ENCODE results near the gene BTF3.

The BTF3 gene

DNA sequence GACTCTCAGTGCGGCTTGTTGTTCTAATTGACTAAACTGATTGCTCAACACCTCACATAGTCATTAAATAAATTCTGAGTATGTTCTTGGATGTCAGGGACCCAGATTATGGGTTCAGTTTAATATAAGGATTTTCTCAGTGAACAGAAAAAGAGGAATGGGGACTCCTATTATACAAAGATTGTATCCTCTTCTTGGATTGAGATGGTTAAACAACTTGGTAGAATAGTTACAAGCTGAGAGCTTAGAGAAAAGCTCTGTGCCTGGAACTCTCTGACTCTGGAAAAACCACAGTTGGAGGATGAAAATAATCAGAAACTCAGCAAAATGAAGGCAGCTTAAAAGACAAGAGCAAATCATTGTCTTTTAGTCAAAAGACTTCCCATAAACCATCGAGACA, 36.7 kb downstream of the BTF3 start:
- Histone ChIP-seq H3K36me3 (no peaks in the 10 kb centered on the region), H3K4me1 (no peaks in the 10 kb centered on the region), H3K9ac (no peak overlapping the region), H3K27ac (no peak overlapping the region), H3K9me3 (no peaks in the 10 kb centered on the region), H3K27me3 (no peaks in the 10 kb centered on the region), H4K20me1 (no peaks in the 10 kb centered on the region), H3K4me3 (no peak overlapping the region), H3K4me2 (no peak overlapping the region)
- no peak for TF ChIP-seq Cebpa-rat (IDR thresholded peaks at IDR 0.05)

DNA sequence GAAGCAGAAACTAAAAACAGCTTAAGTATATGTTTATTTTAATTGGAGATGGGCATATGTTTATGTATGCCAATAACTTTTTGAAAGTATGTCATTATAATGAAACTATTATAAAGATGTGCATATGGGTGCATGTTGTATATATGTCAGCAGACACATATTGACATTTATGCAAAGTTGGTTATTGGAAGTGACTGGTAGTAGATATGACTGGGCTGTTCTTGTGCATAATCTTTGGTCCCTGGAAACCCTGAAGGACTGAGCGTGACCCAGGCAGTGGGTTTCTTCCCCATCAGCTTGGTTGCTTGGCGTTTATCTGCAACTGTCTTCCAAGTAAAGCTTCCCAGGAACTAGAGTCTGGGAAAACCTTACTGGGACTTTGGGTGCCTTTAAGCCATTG, 41.5 kb downstream of the BTF3 start:
- Histone ChIP-seq H3K9me3 (no peaks in the 10 kb centered on the region), H3K27me3 (no peaks in the 10 kb centered on the region), H3K36me3 (no peaks in the 10 kb centered on the region), H4K20me1 (no peaks in the 10 kb centered on the region), H3K4me3 (no peak overlapping the region), H3K27ac (no peak overlapping the region), H3K9ac (no peak overlapping the region), H3K4me2 (no peak overlapping the region), H3K4me1 (no peaks in the 10 kb centered on the region)
- no peak for TF ChIP-seq Cebpa-rat (IDR thresholded peaks at IDR 0.05)

DNA sequence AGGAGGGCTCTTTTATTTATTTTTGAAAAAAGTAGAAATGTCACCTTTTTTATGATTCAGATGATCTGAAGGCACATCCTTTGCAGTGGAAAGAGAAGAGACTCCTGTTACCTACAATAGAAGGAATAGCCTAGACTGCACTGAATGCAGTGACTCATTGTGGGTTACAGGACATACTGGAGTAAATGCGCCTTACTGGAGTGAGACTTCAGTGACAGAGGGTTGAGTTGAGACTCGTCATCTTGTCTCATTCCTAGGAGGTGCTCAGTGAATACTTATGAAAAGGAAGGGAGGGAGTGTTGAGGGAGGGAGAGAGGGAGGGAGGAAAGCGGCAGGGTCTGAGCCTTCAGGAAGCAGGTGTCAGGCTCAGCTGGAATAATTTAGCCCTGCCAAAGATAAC, 42.0 kb downstream of the BTF3 start:
- Histone ChIP-seq H3K27me3 (no peaks in the 10 kb centered on the region), H3K36me3 (no peaks in the 10 kb centered on the region), H3K9me3 (no peaks in the 10 kb centered on the region), H3K4me1 (no peaks in the 10 kb centered on the region), H3K4me3 (no peak overlapping the region), H3K4me2 (no peak overlapping the region), H3K27ac (no peak overlapping the region), H3K9ac (no peak overlapping the region), H4K20me1 (no peaks in the 10 kb centered on the region)
- TF ChIP-seq Cebpa-rat (IDR thresholded peaks at IDR 0.05): no peak

DNA sequence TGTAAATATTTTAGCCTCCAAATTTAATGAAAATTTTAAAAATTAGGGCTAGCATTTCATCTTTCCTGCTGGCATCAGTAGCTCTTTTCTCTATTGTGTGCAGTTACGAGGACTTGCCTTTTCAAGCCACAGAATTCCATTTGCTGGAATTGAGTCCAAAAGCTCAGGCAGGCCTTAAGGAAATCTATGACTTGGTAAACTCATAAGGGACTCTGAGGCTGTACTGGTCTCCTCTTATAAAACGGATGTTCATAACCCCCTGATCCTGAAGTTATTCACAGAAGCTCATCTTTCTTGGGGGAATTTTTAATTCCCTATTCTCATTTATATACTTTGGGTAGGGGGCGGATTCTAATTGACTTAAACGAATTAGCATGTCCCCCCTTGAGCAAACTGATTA, 43.8 kb downstream of the BTF3 start:
- H3K9ac ChIP-seq: no peak overlapping the region
- no peaks in the 10 kb centered on the region for H3K36me3 ChIP-seq
- H3K4me2 ChIP-seq: no peak overlapping the region

DNA sequence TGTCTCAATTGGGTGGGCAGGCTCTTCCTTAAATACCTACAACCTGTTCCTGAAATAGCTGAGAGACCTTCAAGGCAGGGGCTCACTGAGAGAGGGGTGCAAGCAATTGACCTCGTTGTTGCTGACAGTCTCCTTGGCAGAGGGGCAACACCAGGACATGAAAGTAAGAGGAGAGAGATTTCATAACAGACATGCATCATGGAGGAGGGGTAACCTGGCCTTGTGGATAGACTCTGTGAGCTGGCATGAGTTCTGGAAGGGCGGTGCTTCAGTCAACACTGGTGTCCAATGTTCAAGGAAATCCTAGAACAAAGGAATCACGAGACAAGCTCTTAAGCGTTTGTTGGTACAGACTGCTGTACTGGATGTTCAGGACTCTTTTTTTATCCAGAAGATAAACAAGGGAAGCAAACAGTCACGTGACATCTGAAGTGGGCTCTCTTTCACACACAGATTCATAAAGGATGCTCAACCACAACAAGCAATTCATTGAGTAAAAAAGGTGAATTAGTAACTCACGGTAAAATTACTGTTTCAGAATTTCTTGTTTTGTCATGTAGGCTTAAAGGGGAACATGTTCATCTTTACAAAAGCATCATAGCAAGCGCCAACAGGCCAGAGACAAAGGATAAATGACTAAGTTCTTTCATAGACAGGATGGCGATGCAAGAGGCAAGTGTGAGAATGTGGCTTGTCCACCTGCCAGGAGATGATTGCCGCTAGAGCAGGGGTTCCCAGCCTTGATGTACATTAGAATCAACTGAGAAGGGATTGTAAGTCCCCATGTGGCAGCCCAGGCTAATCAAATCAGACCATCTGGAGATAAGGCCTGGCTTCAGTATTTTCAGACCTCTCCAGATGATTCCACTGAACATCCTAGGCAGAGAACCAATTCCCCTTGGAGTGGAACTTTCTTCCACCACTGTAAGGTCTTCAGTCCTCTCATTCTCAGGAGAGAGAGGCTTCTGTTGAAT, 46.5 kb downstream of the BTF3 start:
- Histone ChIP-seq H3K27ac (no peak overlapping the region), H4K20me1 (no peaks in the 10 kb centered on the region), H3K36me3 (no peaks in the 10 kb centered on the region), H3K4me1 (no peaks in the 10 kb centered on the region), H3K4me3 (no peak overlapping the region), H3K9ac (no peak overlapping the region), H3K27me3 (no peaks in the 10 kb centered on the region), H3K9me3 (no peaks in the 10 kb centered on the region), H3K4me2 (no peak overlapping the region)
- no peak for TF ChIP-seq Cebpa-rat (IDR thresholded peaks at IDR 0.05)

More for the DNA sequence above, 43.8 kb downstream of the BTF3 start:
- no peak for TF ChIP-seq Cebpa-rat (IDR thresholded peaks at IDR 0.05)
- Histone ChIP-seq H3K27ac (no peak overlapping the region), H3K4me1 (no peaks in the 10 kb centered on the region), H3K27me3 (no peaks in the 10 kb centered on the region), H3K4me3 (no peak overlapping the region), H4K20me1 (no peaks in the 10 kb centered on the region), H3K9me3 (no peaks in the 10 kb centered on the region)

DNA sequence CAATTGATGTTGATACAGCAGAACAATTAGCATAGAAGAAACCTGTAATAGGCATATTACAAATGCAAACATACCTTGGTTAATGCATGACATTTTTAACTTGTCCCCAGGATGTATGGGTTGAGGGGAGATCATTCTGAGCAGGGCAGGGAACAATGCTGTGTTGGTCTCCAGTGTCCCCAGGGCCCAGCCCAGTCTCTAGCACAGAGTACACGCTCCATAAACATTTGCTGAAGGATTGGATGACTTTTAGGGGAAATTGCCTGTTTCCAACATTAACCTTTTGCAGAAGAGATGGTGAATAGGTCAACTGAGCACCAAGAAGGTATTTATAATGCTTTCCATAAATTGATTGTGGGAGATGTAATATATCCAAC, 47.1 kb downstream of the BTF3 start:
- no peak overlapping the region for H3K27ac ChIP-seq
- no peak for TF ChIP-seq Cebpa-rat (IDR thresholded peaks at IDR 0.05)

DNA sequence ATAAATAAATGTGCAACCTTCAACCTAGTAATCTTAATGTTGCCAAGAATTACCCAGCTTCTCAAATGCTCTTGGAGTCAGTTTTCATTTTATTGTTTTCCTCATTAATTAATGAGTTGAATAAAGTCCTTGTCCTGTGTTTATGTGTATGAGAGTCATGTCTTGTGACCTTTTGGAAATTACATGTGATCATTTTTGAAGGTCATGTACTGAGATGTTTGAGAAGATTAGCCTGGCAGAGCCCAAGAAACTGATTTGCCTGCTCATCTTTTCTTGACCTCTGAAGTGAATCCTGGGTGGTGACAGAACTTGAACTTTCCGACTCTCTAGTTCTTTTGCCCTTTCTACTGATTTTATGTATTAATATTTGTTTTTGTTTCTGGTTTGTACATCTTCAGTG, 51.8 kb downstream of the BTF3 start:
- Histone ChIP-seq H3K9ac (no peak overlapping the region), H3K27me3 (no peaks in the 10 kb centered on the region), H3K4me2 (no peak overlapping the region), H3K9me3 (no peaks in the 10 kb centered on the region), H4K20me1 (no peaks in the 10 kb centered on the region), H3K36me3 (peaks cover 26% of the 10 kb centered on the region), H3K4me1 (no peaks in the 10 kb centered on the region), H3K27ac (no peak overlapping the region), H3K4me3 (no peak overlapping the region)
- TF ChIP-seq Cebpa-rat (IDR thresholded peaks at IDR 0.05): no peak

More for the DNA sequence above, 47.1 kb downstream of the BTF3 start:
- Histone ChIP-seq H3K9me3 (no peaks in the 10 kb centered on the region), H4K20me1 (no peaks in the 10 kb centered on the region), H3K36me3 (no peaks in the 10 kb centered on the region), H3K4me2 (no peak overlapping the region), H3K4me3 (no peak overlapping the region), H3K9ac (no peak overlapping the region), H3K27me3 (no peaks in the 10 kb centered on the region), H3K4me1 (no peaks in the 10 kb centered on the region)

DNA sequence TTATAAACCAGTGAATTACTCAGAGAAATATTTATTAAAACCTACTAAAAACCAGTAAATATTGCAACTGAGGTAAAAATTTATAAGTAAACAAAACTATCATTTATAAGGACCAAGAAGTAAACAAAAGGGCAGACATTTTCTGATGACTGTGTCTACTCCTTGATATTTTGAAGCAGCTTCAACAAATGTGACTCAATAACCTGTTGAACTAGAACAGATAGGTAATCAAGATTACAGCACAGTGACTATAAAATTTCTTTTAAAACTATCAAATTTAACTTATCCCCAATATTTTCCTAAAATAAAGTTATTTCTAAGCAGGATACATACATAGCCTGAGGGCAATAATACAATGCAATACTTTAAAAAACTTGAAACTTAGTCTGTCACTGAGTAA, 54.4 kb downstream of the BTF3 start:
- H3K27ac ChIP-seq: no peak overlapping the region
- H3K4me3 ChIP-seq: no peak overlapping the region
- peaks cover 43% of the 10 kb centered on the region for H3K36me3 ChIP-seq
- no peaks in the 10 kb centered on the region for H3K4me1 ChIP-seq
- no peak overlapping the region for H3K4me2 ChIP-seq
- H3K9ac ChIP-seq: no peak overlapping the region
- no peaks in the 10 kb centered on the region for H4K20me1 ChIP-seq
- no peaks in the 10 kb centered on the region for H3K9me3 ChIP-seq
- TF ChIP-seq Cebpa-rat (IDR thresholded peaks at IDR 0.05): no peak
- no peaks in the 10 kb centered on the region for H3K27me3 ChIP-seq
